Measurements from ENCODE around the gene PTPN1. TPM values are rescaled to one million over a fixed set of nuclear protein-coding genes. Genes with fewer than 3 reads are reported as not detected.

PTPN1 gene
- total and polyA plus RNA-seq, 10 of the 15 experiments (the other 5 are each of a cell fraction or from before 2014, with no cell fraction given), result 15.9 to 74.7 (median 43.9) TPM

- Histone ChIP-seq H3K27ac (ENCODE audit: control insufficient read depth, insufficient read depth) (no peak overlapping the region), H3K4me2 (ENCODE audit: control insufficient read depth, insufficient read depth) (no peak overlapping the region), H3K4me3 (no peak overlapping the region), H3K36me3 (ENCODE audit: control insufficient read depth in 2 of 2, insufficient read depth in 2 of 2, low read length in 1 of 2) (peaks cover 20 to 50% of the 10 kb centered on the region in 2 experiments), H2AFZ (ENCODE audit: control insufficient read depth, low read depth, low read length) (no peak overlapping the region), H3K4me1 (ENCODE audit: control insufficient read depth, insufficient read depth, low read length) (peaks cover 24% of the 10 kb centered on the region), H3K9me3 (replicated peaks; ENCODE audit: control insufficient read depth, insufficient read depth, low read length) (no peaks in the 10 kb centered on the region), H3K27me3 (replicated peaks in 1 of 2; ENCODE audit: control insufficient read depth in 2 of 2, insufficient read depth in 2 of 2, low read length in 1 of 2) (no peaks in the 10 kb centered on the region), H4K20me1 (ENCODE audit: control insufficient read depth, insufficient read depth) (no peaks in the 10 kb centered on the region), H3K9ac (ENCODE audit: control insufficient read depth, insufficient read depth, low read length) (no peak overlapping the region), H3K79me2 (ENCODE audit: control insufficient read depth, insufficient read depth, low read length) (peaks cover 13% of the 10 kb centered on the region)
- ChIA-PET POLR2A (no interaction called here), SMC1A (ENCODE audit: uncharacterized antibody, unreplicated experiment) (interaction anchor here (73.1 kb wide), 1 partner anchor 56 kb away, joined by 2799 read pairs; the partner anchor contains the start of gene PTPN1), CTCF (interaction anchor here (1.1 to 2.0 kb wide), 2 partner anchors 52 to 54 kb away, joined by 4 read pairs; no protein-coding TSS in a partner anchor), RAD21 (ENCODE audit: unreplicated experiment) (interaction anchor here (1.3 kb wide), 1 partner anchor 61 kb away, joined by 3 read pairs; no protein-coding TSS in a partner anchor)
- DNase-seq (ENCODE audit: low read depth, low spot score) (no peak), ATAC-seq (no peak), FAIRE-seq (no peak)
- BruUV-seq (replicated peaks), result no TSS peak
- intact Hi-C loops (cut with micrococcal nuclease; ENCODE audit: unreplicated experiment), result no loop called here
- WGBS (ENCODE audit: insufficient coverage, insufficient replicate concordance, low lambda C conversion rate, missing lambda C conversion rate), result 73% methylated on average over 2 of the region's 2 CpGs
- in situ Hi-C loops (cut with MboI), result no loop called here
- no peak for TF ChIP-seq MYC (IDR thresholded peaks at IDR 0.05; ENCODE audit: insufficient read depth, insufficient read length, insufficient replicate concordance, low read length, severe bottlenecking)
- no peak for TF ChIP-seq ZNF622 (IDR thresholded peaks at IDR 0.05)
- TF ChIP-seq CBX5 (IDR thresholded peaks at IDR 0.05; ENCODE audit: low read depth), result no peak
- no peak for TF ChIP-seq CEBPZ (IDR thresholded peaks at IDR 0.05; ENCODE audit: low read depth, low read length)
- no peak for TF ChIP-seq NFYA (IDR thresholded peaks at IDR 0.05; ENCODE audit: borderline replicate concordance, low read depth, low read length)
- TF ChIP-seq ZBED1 (IDR thresholded peaks at IDR 0.05; ENCODE audit: borderline replicate concordance), result no peak
- TF ChIP-seq SIN3A (IDR thresholded peaks at IDR 0.05; ENCODE audit: low read depth, low read length), result no peak
- no peak for TF ChIP-seq PBX3 (IDR thresholded peaks at IDR 0.05; ENCODE audit: insufficient replicate concordance, low read depth, low read length)
- TF ChIP-seq RAD21 (IDR thresholded peaks at IDR 0.05; ENCODE audit: insufficient read depth, low read depth, low read length), result no peak
- no peak for TF ChIP-seq GATAD2B (conservative IDR thresholded peaks at IDR 0.05; ENCODE audit: low read depth)
- TF ChIP-seq CHD1 (IDR thresholded peaks at IDR 0.05; ENCODE audit: low read depth, low read length), result no peak
- TF ChIP-seq BHLHE40 (IDR thresholded peaks at IDR 0.05; ENCODE audit: borderline replicate concordance in 1 of 2, low read depth in 2 of 2, low read length in 1 of 2), result no peak
- TF ChIP-seq SPI1 (IDR thresholded peaks at IDR 0.05; ENCODE audit: borderline replicate concordance, insufficient read depth, low read depth, low read length), result no peak
- TF ChIP-seq SUPT20H (IDR thresholded peaks at IDR 0.05; ENCODE audit: borderline replicate concordance, control insufficient read depth, low read depth, low read length), result no peak
- TF ChIP-seq MEF2B (IDR thresholded peaks at IDR 0.05; ENCODE audit: partially characterized antibody, poor library complexity, severe bottlenecking), result no peak
- no peak for TF ChIP-seq ZNF592 (IDR thresholded peaks at IDR 0.05)
These were observed 55.2 kb downstream of the PTPN1 start for GRCh38 chr20:50565383-50565782.

All from GM12878 (cell line).